NCI-H1092 treated with DMSO at 0.1 percent for 48 hours (cell line): ENCODE results near the gene SPATA2L.
"Not testable (repeated sequence)": the region's sequence is repeated elsewhere in the genome, so short reads cannot be mapped to it uniquely, and the experiment has no call there.

Experiments used
- DNase-seq: peaks from one replicate; lab custom pipeline; 2025; lab: John Stamatoyannopoulos, UW

The SPATA2L gene

DNA sequence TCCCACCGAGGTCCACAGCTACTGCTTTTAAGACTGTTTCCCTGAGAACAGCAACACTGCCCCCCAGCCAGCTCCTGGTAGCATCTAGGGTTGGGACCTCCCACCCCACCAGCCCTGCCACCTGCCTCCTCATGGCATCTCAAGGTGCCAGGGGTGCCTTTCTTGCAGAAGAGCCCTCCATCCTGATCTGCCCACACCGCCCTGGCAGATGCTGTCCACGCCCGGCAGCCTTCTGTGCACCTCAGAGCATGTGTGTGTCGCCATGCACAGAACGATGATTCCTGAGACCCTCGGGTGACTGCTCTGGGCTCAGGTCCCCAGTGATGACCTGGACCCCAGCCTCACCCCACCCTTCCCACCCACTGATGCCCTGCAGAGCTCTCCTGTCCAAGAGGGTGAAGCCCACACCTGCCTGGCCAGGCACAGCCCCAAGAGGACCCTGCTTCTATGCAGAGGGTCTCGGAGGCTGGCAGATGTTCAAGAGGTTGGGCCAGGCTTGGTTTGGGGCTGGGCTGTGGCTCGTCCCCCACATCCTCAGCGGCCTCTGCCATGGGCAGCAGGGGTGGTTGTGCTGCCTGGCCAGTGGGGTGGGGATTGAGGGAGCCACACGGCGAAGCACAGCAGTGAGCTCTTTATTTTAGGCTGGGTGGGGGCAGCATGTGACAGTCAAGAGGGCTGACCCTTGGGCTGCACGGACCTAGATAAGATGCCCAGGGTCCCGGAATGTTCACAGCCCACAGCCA lies 5.2 kb upstream of the SPATA2L start:
- DNase-seq = no peak

GRCh38 chr16:89705006-89705405 lies 3.5 kb upstream of the SPATA2L start:
- no peak for DNase-seq

DNA sequence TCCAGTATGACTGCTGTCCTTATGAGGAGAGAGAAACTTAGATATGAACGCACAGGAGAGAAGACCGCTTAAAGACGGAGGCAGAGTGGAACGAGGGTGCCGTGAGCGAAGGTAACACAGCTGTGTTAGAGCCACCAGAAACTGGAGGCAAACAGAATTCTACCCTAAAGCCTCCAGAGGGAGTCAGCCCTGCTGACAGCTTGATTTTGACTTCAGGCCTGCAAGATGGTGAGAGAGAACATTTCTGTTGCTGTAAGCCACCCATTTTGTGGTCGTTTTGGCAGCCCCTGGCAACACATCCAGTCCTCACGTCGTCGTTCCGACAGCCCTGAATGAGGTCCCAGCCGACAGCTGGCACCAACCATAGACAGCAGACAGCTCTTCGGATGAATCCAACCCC lies 2.8 kb upstream of the SPATA2L start:
- DNase-seq = no peak

DNA sequence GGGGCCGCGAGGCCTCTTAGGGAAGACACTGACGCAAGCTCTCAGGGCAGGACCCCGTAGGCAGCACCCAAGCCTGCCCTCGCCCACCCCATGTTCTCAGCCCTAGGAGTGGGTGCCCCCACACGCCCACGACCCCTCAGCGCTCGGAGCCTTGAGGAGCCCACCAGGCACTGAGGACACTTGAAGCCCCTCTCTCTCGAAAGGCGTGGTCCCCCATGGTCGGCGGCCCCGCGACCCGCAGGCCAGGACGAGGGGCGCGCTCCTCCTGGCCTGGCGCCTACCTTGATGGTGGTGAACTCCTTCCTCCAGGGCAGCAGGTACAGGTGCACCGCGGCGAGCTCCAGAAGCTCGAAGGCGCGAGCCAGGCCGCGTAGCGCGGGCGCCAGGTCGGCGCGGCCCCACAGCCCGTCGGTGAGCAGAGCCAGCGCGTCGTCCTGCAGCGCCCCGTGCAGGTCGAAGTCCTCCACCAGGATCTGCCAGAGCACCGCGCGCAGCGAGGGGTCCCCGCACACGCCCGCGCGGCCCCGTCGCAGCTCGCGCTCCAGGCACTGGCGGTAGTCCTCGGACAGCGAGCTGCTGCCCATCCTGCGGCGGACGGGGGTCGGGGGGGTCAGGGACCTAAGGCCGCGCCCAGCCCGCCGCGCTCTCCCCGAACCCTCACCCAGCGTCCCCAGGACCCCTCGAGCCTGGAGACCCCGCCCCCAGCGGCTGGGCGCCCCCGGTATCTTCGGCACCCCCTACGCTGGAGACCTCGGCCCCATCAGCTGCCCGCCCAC lies 668 bp downstream of the SPATA2L start:
- peak; percentile 31 for DNase-seq

DNA sequence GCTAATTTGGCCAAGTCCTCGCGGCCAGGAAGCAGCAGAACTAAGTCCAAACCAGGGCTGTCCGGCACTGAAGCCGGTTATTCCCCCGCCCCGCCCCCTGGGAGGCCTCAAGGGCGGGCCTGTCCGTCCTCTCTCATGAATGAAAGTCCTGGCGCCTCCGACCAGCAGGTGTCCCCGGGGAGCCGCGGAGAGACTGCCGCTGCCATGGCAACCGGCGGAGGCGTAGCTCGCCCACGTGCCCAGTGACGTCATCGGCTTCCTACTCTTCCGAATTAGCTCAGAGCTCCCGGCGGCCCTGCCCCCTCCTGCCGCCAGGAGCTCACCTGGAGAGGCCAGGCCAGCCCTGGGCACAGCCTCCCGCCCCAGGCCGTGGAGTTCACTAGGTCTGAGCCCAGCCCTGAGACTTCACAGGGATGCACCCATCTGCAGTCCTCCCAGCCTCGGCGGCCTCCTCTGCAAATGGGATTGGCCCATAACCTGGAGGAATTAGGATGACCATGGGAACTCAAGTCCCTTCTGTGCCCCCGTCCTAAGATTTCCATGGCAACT lies 1.3 kb downstream of the SPATA2L start:
- DNase-seq = peak; percentile 95

GRCh38 chr16:89699629-89700099 lies 1.8 kb downstream of the SPATA2L start:
- DNase-seq = not testable (repeated sequence)

GRCh38 chr16:89698717-89699116 lies 2.8 kb downstream of the SPATA2L start:
- not testable (repeated sequence) for DNase-seq

DNA sequence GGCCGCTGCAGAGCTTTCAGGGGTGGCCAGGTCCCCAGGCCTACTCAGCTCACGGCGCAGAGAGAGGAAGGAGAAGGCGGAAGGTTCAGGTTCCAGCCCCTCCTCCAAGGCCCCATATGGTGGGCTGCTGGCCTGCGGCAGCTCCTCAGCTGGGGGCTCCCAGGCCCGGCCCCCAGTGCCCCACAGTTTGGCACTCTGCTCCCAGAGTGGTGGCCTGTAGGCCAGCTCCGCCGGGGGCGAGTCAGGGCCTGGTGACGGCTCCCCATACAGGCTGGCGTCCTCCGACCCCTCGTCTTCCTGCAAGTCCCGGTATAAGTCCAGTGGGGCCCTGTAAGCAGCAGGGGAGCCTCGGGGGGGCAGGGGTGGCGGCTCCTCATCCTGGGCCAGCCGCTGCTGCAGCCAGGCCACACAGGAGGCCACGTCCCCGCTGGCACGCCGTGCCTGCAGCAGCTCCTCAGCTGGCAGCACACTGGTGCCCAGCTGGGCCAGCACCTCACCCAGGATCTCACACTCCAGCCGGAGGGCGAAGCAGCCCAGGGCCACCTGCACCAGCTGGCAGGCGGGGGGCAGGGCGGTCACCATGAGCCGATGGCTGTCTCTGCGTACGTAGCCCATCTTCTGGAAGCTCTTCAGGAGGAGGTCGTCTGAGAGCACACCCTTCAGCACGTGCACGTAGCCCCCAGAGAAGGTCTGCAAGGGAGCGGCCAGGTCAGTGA lies 3.7 kb downstream of the SPATA2L start:
- peak; percentile 52 for DNase-seq

- peak; percentile 68 for DNase-seq
Observed at GRCh38 chr16:89697161-89697615, 4.3 kb downstream of the SPATA2L start.

GRCh38 chr16:89696670-89697128 lies 4.8 kb downstream of the SPATA2L start:
- DNase-seq = no peak

- DNase-seq = no peak
Observed at GRCh38 chr16:89695875-89696669, 5.4 kb downstream of the SPATA2L start.

GRCh38 chr16:89695086-89695874 lies 6.2 kb downstream of the SPATA2L start:
- no peak for DNase-seq

DNA sequence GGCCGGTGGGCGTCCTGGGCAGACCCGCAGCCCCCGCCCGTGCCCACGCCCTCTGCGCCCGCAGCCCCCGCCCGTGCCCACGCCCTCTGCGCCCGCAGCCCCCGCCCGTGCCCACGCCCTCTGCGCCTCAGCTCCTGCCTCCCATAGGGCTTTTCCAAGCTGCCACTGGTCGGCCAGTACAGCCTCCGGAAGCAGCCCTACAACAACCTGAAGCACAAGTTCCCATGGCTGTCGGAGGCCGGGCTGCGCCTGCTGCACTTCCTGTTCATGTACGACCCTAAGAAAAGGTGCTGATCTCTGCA lies 6.8 kb downstream of the SPATA2L start:
- DNase-seq = not testable (repeated sequence)

DNA sequence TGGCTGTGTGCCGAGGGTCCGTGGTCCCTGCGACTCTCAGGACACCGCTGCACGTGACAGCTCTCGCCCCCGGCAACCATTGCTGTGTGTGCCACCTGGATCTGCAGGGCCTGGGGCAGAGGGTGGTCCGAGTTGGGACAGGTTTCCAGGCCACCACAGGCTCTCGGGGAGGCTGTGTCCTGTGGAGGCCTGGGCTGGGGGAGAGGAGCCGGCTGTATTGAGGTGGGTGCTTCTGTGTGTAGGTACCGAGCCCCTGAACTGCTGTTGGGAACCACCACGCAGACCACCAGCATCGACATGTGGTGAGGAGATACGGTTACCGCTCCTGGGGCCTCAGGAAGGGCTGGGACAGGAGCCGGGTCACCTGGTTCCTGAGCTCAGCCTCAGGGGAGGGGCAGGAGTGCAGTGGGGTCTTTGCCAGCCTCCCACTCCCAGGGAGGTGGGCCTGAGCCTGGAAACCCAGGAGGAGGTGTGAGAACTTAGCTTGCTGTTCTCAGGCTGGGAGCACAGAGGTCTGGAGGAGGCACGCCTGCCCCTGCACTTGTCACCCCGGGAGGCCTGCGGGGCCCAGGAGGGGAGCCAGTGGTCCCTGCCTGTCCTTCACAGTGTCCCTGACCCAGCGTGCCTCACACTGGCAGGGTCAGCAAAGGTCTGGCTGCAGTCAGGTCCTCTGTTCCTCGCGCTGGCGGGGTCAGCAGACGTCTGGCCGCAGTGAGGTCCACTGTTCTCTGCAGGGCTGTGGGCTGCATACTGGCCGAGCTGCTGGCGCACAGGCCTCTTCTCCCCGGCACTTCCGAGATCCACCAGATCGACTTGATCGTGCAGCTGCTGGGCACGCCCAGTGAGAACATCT lies 7.3 kb downstream of the SPATA2L start:
- DNase-seq = no peak

GRCh38 chr16:89693289-89693731 lies 8.2 kb downstream of the SPATA2L start:
- DNase-seq = no peak

DNA sequence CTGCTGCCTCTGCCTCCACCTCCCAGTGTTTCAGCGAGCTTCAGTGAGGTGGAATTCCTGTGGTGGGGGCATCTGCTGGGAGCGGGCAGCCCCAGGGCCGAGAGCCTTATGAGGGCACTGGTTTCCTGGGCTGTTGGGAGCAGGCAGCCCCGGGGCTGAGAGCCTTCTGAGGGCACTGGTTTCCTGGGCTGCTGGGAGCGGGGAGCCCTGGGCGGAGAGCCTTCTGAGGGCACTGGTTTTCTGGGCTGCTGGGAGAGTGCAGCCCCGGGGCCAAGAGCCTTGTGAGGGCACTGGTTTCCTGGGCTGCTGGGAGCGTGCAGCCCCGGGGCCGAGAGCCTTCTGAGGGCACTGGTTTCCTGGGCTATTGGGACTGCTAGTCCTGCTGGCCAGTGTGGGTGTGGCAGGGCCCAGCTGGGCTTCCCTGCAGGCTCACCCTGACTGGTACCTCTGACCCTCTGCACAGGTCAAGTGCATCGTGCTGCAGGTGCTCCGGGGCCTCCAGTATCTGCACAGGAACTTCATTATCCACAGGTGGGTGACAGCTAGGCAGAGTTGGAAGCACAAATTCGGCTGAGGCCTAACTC lies 9.4 kb downstream of the SPATA2L start:
- no peak for DNase-seq

- DNase-seq = no peak
Observed at GRCh38 chr16:89691231-89691985, 10.1 kb downstream of the SPATA2L start.

- DNase-seq = no peak
Observed at GRCh38 chr16:89690392-89690901, 11.1 kb downstream of the SPATA2L start.
